ENCODE results near the gene SHKBP1.
"Not testable (repeated sequence)": the region's sequence is repeated elsewhere in the genome, so short reads cannot be mapped to it uniquely, and the experiment has no call there.

Gene SHKBP1

GRCh38 chr19:40576585-40577451 lies at the start of gene SHKBP1:
TSS of gene SHKBP1 (plus strand) at chr19:40576873. CDS start at chr19:40576900, 27 bp downstream.
- DNase-seq (ENCODE audit: low read depth) = peak; percentile 75

- DNase-seq (ENCODE audit: low read depth) = no peak
Measured at GRCh38 chr19:40528078-40528477, 48.6 kb upstream of the SHKBP1 start.

GRCh38 chr19:40528533-40529092 lies 48.1 kb upstream of the SHKBP1 start:
- DNase-seq (ENCODE audit: low read depth) = no peak

GRCh38 chr19:40529093-40529954 lies 47.3 kb upstream of the SHKBP1 start:
- DNase-seq (ENCODE audit: low read depth) = peak; percentile 91

GRCh38 chr19:40530091-40530901 lies 46.4 kb upstream of the SHKBP1 start:
- no peak for DNase-seq (ENCODE audit: low read depth)

- DNase-seq (ENCODE audit: low read depth) = no peak
Measured at GRCh38 chr19:40533508-40533907, 43.2 kb upstream of the SHKBP1 start.

GRCh38 chr19:40534148-40534547 lies 42.5 kb upstream of the SHKBP1 start:
- no peak for DNase-seq (ENCODE audit: low read depth)

GRCh38 chr19:40539070-40539469 lies 37.6 kb upstream of the SHKBP1 start:
- no peak for DNase-seq (ENCODE audit: low read depth)

GRCh38 chr19:40542202-40542859 lies 34.3 kb upstream of the SHKBP1 start:
- DNase-seq (ENCODE audit: low read depth) = no peak

GRCh38 chr19:40543029-40543597 lies 33.6 kb upstream of the SHKBP1 start:
- no peak for DNase-seq (ENCODE audit: low read depth)

GRCh38 chr19:40546153-40546841 lies 30.4 kb upstream of the SHKBP1 start:
- not testable (repeated sequence) for DNase-seq (ENCODE audit: low read depth)

- not testable (repeated sequence) for DNase-seq (ENCODE audit: low read depth)
Measured at GRCh38 chr19:40547190-40547589, 29.5 kb upstream of the SHKBP1 start.

GRCh38 chr19:40547836-40548235 lies 28.8 kb upstream of the SHKBP1 start:
- no peak for DNase-seq (ENCODE audit: low read depth)

- peak; percentile 31 for DNase-seq (ENCODE audit: low read depth)
Measured at GRCh38 chr19:40549007-40549708, 27.5 kb upstream of the SHKBP1 start.

- no peak for DNase-seq (ENCODE audit: low read depth)
Measured at GRCh38 chr19:40550951-40551350, 25.7 kb upstream of the SHKBP1 start.

GRCh38 chr19:40552848-40553247 lies 23.8 kb upstream of the SHKBP1 start:
- no peak for DNase-seq (ENCODE audit: low read depth)

- no peak for DNase-seq (ENCODE audit: low read depth)
Measured at GRCh38 chr19:40553885-40554857, 22.5 kb upstream of the SHKBP1 start.

GRCh38 chr19:40555978-40556689 lies 20.5 kb upstream of the SHKBP1 start:
- DNase-seq (ENCODE audit: low read depth) = no peak
